ENCODE measurements around the gene TBC1D23. TPM values are rescaled to one million over a fixed set of nuclear protein-coding genes. Genes with fewer than 3 reads are reported as not detected.

The TBC1D23 gene
- total RNA-seq, 1 donor from 2014 or later: 62.2 TPM

DNA sequence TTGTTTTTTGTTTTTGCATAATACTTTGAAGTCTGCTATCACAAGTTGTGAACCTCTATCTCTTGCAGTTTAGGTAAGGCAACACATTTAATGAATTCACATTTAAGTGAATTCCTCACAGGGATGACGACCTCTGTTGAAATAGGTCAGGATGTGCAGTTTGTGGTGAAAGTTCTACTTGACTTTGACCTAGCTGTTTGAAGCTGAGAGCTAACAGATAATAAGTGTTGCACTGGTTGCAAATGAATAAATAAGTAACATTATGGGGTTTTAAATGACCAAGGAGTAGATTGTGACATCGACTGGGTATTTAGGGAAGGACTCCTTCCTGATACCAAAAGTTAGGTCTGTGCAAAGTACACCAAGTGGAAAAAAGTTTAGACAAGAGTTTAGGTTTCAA is 97.6 kb downstream of the TBC1D23 start:
- FAIRE-seq (no peak), DNase-seq (ENCODE audit: low read depth) (no peak)
- Histone ChIP-seq H3K4me1 (ENCODE audit: insufficient read depth, low read length) (no peaks in the 10 kb centered on the region), H3K79me2 (ENCODE audit: insufficient read depth, low read length) (no peaks in the 10 kb centered on the region), H3K4me2 (ENCODE audit: low read length) (no peak overlapping the region), H3K4me3 (ENCODE audit: insufficient read depth, low read depth, low read length) (no peak overlapping the region), H4K20me1 (ENCODE audit: insufficient read depth, low read length) (peaks cover 5% of the 10 kb centered on the region), H3K27me3 (ENCODE audit: insufficient read depth, low read length) (no peaks in the 10 kb centered on the region), H3K27ac (ENCODE audit: low read depth, low read length) (no peak overlapping the region), H2AFZ (ENCODE audit: low read depth, low read length) (no peak overlapping the region), H3K36me3 (ENCODE audit: insufficient read depth, low read length) (peaks cover 34% of the 10 kb centered on the region), H3K9me3 (ENCODE audit: insufficient read depth, low read depth, low read length) (no peaks in the 10 kb centered on the region), H3K9ac (ENCODE audit: low read length) (no peak overlapping the region)
- Mint-ChIP-seq H3K4me1 (ENCODE audit: low read depth, unreplicated experiment) (peaks cover under 1% of the 10 kb centered on the region), H3K36me3 (ENCODE audit: low read depth, unreplicated experiment) (peaks cover 30% of the 10 kb centered on the region), H3K27ac (ENCODE audit: unreplicated experiment) (no peak overlapping the region), H3K27me3 (ENCODE audit: low read depth, unreplicated experiment) (no peaks in the 10 kb centered on the region), H3K9me3 (ENCODE audit: unreplicated experiment) (peaks cover 3% of the 10 kb centered on the region), H3K4me3 (ENCODE audit: unreplicated experiment) (no peak overlapping the region)
- TF ChIP-seq, protein P1, sequence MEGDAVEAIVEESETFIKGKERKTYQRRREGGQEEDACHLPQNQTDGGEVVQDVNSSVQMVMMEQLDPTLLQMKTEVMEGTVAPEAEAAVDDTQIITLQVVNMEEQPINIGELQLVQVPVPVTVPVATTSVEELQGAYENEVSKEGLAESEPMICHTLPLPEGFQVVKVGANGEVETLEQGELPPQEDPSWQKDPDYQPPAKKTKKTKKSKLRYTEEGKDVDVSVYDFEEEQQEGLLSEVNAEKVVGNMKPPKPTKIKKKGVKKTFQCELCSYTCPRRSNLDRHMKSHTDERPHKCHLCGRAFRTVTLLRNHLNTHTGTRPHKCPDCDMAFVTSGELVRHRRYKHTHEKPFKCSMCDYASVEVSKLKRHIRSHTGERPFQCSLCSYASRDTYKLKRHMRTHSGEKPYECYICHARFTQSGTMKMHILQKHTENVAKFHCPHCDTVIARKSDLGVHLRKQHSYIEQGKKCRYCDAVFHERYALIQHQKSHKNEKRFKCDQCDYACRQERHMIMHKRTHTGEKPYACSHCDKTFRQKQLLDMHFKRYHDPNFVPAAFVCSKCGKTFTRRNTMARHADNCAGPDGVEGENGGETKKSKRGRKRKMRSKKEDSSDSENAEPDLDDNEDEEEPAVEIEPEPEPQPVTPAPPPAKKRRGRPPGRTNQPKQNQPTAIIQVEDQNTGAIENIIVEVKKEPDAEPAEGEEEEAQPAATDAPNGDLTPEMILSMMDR (IDR thresholded peaks at IDR 0.05; ENCODE audit: insufficient read depth, low read depth, low read length): no peak
- TF ChIP-seq EZH2 (IDR thresholded peaks at IDR 0.05; ENCODE audit: insufficient read depth, low read length): no peak

DNA sequence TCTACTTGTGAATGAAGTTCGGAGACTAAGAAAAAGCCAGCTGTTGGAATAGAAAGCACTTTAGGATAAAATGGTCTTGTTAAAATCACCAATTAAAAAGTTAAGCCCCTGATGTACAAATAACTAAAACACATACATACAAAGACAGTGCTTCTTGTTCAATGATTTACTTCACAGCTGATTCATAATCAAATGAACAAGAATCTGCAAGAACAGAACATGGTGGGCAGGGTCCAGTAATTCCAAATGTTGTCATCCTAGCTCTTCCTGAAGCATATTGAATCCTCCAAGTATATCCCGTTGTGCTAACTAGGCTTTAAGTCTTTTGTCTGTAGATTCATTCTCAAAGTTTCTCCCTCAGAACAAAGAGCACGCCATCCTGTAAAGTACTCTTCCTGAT is 98.2 kb downstream of the TBC1D23 start:
- Mint-ChIP-seq H3K27me3 (ENCODE audit: low read depth, unreplicated experiment) (no peaks in the 10 kb centered on the region), H3K4me3 (ENCODE audit: unreplicated experiment) (no peak overlapping the region), H3K36me3 (ENCODE audit: low read depth, unreplicated experiment) (peaks cover 28% of the 10 kb centered on the region), H3K27ac (ENCODE audit: unreplicated experiment) (no peak overlapping the region), H3K9me3 (ENCODE audit: unreplicated experiment) (peaks cover 3% of the 10 kb centered on the region), H3K4me1 (ENCODE audit: low read depth, unreplicated experiment) (no peaks in the 10 kb centered on the region)
- DNase-seq (ENCODE audit: low read depth) (no peak), FAIRE-seq (no peak)
- no peaks in the 10 kb centered on the region for H3K9me3 ChIP-seq (ENCODE audit: insufficient read depth, low read depth, low read length)
- no peak overlapping the region for H3K27ac ChIP-seq (ENCODE audit: low read depth, low read length)
- H3K4me1 ChIP-seq (ENCODE audit: insufficient read depth, low read length): no peaks in the 10 kb centered on the region
- H3K36me3 ChIP-seq (ENCODE audit: insufficient read depth, low read length): peaks cover 37% of the 10 kb centered on the region
- no peak overlapping the region for H3K4me3 ChIP-seq (ENCODE audit: insufficient read depth, low read depth, low read length)
- H2AFZ ChIP-seq (ENCODE audit: low read depth, low read length): no peak overlapping the region
- peaks cover 5% of the 10 kb centered on the region for H4K20me1 ChIP-seq (ENCODE audit: insufficient read depth, low read length)
- H3K79me2 ChIP-seq (ENCODE audit: insufficient read depth, low read length): no peaks in the 10 kb centered on the region
- no peak overlapping the region for H3K4me2 ChIP-seq (ENCODE audit: low read length)
- no peaks in the 10 kb centered on the region for H3K27me3 ChIP-seq (ENCODE audit: insufficient read depth, low read length)
- no peak overlapping the region for H3K9ac ChIP-seq (ENCODE audit: low read length)
- TF ChIP-seq, protein P1 (IDR thresholded peaks at IDR 0.05; ENCODE audit: insufficient read depth, low read depth, low read length): no peak
- TF ChIP-seq EZH2 (IDR thresholded peaks at IDR 0.05; ENCODE audit: insufficient read depth, low read length): no peak

DNA sequence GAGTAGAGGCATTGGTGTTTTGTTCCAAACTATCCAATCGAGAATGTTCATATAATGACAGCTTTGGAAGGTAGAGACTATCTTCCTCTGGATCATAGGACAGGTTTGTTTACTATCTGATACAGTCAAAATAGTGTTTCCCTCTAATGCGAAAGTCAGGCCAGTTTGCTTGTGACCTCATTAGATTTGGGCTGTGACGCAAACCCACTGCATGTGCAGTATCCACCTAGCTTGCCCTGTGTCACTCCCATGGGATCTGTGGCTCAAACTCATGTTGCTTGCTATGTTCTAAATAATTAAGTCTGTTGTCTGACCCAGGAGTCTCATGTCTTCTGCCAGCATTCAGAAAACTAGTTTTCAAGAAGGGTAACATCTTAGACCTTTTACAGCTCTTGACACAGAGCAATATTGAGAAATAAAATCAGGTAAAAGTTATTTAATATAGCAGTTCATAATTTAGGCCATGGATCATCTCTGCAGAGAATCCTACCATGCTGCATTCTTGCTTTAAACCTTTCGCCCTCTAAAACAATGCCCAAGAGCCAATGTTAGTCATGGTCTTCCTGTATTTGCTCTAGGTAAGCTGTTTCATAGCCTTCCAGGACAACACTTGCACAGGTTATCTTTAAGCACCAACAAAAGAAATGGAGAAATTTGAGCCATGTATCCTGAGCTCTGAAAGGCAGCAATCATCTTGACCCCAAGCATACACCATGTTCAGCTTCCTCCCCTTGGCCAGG is 100.1 kb downstream of the TBC1D23 start:
- no peak overlapping the region for H3K4me3 Mint-ChIP-seq (ENCODE audit: unreplicated experiment)
- Histone ChIP-seq H3K27ac (ENCODE audit: low read depth, low read length) (no peak overlapping the region), H3K9me3 (ENCODE audit: insufficient read depth, low read depth, low read length) (no peaks in the 10 kb centered on the region), H2AFZ (ENCODE audit: low read depth, low read length) (no peak overlapping the region), H3K4me1 (ENCODE audit: insufficient read depth, low read length) (no peaks in the 10 kb centered on the region), H3K27me3 (ENCODE audit: insufficient read depth, low read length) (no peaks in the 10 kb centered on the region), H3K36me3 (ENCODE audit: insufficient read depth, low read length) (peaks cover 41% of the 10 kb centered on the region), H3K9ac (ENCODE audit: low read length) (no peak overlapping the region), H3K4me2 (ENCODE audit: low read length) (no peak overlapping the region), H3K79me2 (ENCODE audit: insufficient read depth, low read length) (no peaks in the 10 kb centered on the region), H4K20me1 (ENCODE audit: insufficient read depth, low read length) (no peaks in the 10 kb centered on the region), H3K4me3 (ENCODE audit: insufficient read depth, low read depth, low read length) (no peak overlapping the region)
- peaks cover 26% of the 10 kb centered on the region for H3K36me3 Mint-ChIP-seq (ENCODE audit: low read depth, unreplicated experiment)
- DNase-seq (ENCODE audit: low read depth) (no peak), FAIRE-seq (no peak)
- H3K27ac Mint-ChIP-seq (ENCODE audit: unreplicated experiment): peak overlapping the region; percentile 53
- H3K27me3 Mint-ChIP-seq (ENCODE audit: low read depth, unreplicated experiment): no peaks in the 10 kb centered on the region
- TF ChIP-seq, protein P1 (IDR thresholded peaks at IDR 0.05; ENCODE audit: insufficient read depth, low read depth, low read length): no peak
- no peak for TF ChIP-seq EZH2 (IDR thresholded peaks at IDR 0.05; ENCODE audit: insufficient read depth, low read length)
- peaks cover 3% of the 10 kb centered on the region for H3K9me3 Mint-ChIP-seq (ENCODE audit: unreplicated experiment)
- no peaks in the 10 kb centered on the region for H3K4me1 Mint-ChIP-seq (ENCODE audit: low read depth, unreplicated experiment)

All from astrocyte (in vitro differentiated cells and primary cell).